ENCODE data around the gene METTL16. TPM values are rescaled to one million over a fixed set of nuclear protein-coding genes. Genes with fewer than 3 reads are reported as not detected.

METTL16 gene
- total and polyA plus RNA-seq, 2 of the 8 experiments (the other 6 are each of a cell fraction or from before 2014, with no cell fraction given): 22.8 to 59.4 TPM

DNA sequence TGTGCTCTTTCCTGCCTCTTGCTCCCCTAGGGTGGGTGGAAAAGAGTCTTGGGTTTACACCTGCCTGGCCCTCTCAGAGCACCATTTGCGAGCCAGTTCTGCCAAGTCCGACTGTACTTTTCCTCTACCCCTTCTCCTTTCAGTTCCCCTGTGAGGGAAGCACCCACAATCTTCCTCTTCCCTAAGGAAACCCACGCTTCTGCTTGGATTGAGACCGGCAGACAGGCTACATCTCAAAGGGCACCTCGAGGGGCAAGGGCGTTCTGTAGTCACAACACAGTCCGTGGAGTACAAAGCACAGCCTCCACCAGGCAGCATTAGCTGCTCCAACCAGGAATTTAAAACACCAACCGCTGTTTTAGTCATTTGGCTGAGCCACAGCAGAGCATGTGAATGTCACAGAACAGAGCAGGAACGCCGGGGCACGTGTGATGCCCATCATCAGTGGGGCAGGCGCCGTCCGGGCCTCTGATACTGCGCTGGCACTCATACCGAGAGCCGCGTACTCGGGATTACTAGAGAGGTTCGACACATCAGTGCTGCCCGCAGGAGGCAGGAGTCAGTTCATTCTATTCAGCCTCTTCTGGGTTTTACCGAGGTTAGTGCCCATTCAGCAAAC, 97.1 kb downstream of the METTL16 start (continued):
- TF ChIP-seq, protein P1, sequence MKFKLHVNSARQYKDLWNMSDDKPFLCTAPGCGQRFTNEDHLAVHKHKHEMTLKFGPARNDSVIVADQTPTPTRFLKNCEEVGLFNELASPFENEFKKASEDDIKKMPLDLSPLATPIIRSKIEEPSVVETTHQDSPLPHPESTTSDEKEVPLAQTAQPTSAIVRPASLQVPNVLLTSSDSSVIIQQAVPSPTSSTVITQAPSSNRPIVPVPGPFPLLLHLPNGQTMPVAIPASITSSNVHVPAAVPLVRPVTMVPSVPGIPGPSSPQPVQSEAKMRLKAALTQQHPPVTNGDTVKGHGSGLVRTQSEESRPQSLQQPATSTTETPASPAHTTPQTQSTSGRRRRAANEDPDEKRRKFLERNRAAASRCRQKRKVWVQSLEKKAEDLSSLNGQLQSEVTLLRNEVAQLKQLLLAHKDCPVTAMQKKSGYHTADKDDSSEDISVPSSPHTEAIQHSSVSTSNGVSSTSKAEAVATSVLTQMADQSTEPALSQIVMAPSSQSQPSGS (IDR thresholded peaks at IDR 0.05; ENCODE audit: low read length): no peak
- TF ChIP-seq FOSL1 (IDR thresholded peaks at IDR 0.05; ENCODE audit: insufficient read depth, low read depth, low read length) (no peak), JUN (IDR thresholded peaks at IDR 0.05; ENCODE audit: low read depth, low read length) (no peak)
